22Rv1 (cell line): Measurements from ENCODE around the gene PDP2.

Source experiments
- CTCF ChIP-seq: fragments of 450-650 bp; IDR thresholded peaks from 2 replicates; pipeline ENCODE4 v1.5.1; 2017; ENCODE audit warnings: mild to moderate bottlenecking
- ZFX ChIP-seq: fragments of 450-650 bp; IDR thresholded peaks from 2 replicates; pipeline ENCODE4 v1.6.1; 2017; ENCODE audit warnings: antibody characterized with exemption, borderline replicate concordance

GRCh38 chr16:66928702-66929388 lies 48.5 kb downstream of the PDP2 start:
- TF ChIP-seq CTCF (peak; percentile 27), ZFX (no peak)
